GM12878 (cell line): ENCODE measurements around the gene ROBO4. TPM values are rescaled to one million over a fixed set of nuclear protein-coding genes. Genes with fewer than 3 reads are reported as not detected.

Experiments
- ATAC-seq: fragments of 200-7000 bp; cut with Tn5 transposase; 3 replicates; pipeline ENCODE4 v1.9.1; 2020; ENCODE audit warnings: mild to moderate bottlenecking, moderate library complexity
- BruUV-seq: library from RNA; stranded (reverse); fragments of 400-500 nt; replicated peaks from 2 replicates; lab custom pipeline; 2021; lab: Mats Ljungman, UMichigan
- CTCF ChIA-PET: fragments of 300-600 bp; sonication (Branson Sonifier 250); formaldehyde crosslinking; extraction: SDS; loops from one replicate; lab custom pipeline; 2021; ENCODE audit warnings: inconsistent platforms; lab: Yijun Ruan, JAX
- POLR2A ChIA-PET: fragments of 350-600 bp; formaldehyde crosslinking; extraction: SDS; loops from one replicate; lab custom pipeline; 2021; ENCODE audit warnings: inconsistent platforms; lab: Charles Lee
- RAD21 ChIA-PET: fragments of 300-600 bp; sonication (Branson Sonifier 250); formaldehyde crosslinking; loops from one replicate; lab custom pipeline; 2023; ENCODE audit warnings: antibody characterized with exemption; ENCODE audit not compliant: unreplicated experiment; lab: Charles Lee
- SMC1A ChIA-PET: fragments of 300-600 bp; sonication (Branson Sonifier 250); formaldehyde crosslinking; loops from one replicate; lab custom pipeline; 2023; ENCODE audit not compliant: unreplicated experiment, uncharacterized antibody; lab: Charles Lee
- DNase-seq: peaks from one replicate; pipeline ENCODE4 v3.0.0-alpha.2; 2011; ENCODE audit warnings: low read depth, low spot score
- FAIRE-seq: peaks from 3 replicates; lab custom pipeline; 2011; peaks lifted over from hg19 to GRCh38; lab: Jason Lieb, UNC
- H2AFZ ChIP-seq: 2 replicates; pipeline ENCODE4 v1.6.0; 2011; ENCODE audit warnings: low read depth, low read length, control low read depth; ENCODE audit not compliant: control insufficient read depth
- H3K27ac ChIP-seq: 2 replicates; pipeline ENCODE4 v1.5.1; 2011; ENCODE audit warnings: control low read depth; ENCODE audit not compliant: control insufficient read depth, insufficient read depth
- H3K27me3 ChIP-seq, 2 experiments: replicated peaks in 1 of 2; 2 replicates each; pipeline versions ENCODE4 v1.6.0 to v1.6.1; 2011; ENCODE audit warnings: low read length in 1 of 2; ENCODE audit not compliant: control insufficient read depth in 2 of 2, insufficient read depth in 2 of 2
- H3K36me3 ChIP-seq, 2 experiments: 2 replicates each; pipeline ENCODE4 v1.5.1; 2011; ENCODE audit warnings: low read length in 1 of 2; ENCODE audit not compliant: control insufficient read depth in 2 of 2, insufficient read depth in 2 of 2
- H3K4me1 ChIP-seq: 2 replicates; pipeline ENCODE4 v1.6.1; 2011; ENCODE audit warnings: mild to moderate bottlenecking, low read length, moderate library complexity, mixed read lengths; ENCODE audit not compliant: control insufficient read depth, insufficient read depth
- H3K4me2 ChIP-seq: 2 replicates; pipeline ENCODE4 v1.6.0; 2011; ENCODE audit warnings: control low read depth; ENCODE audit not compliant: control insufficient read depth, insufficient read depth
- H3K4me3 ChIP-seq: fragments of 200-600 bp; sonication (generic); 2 replicates; pipeline ENCODE4 v1.5.1; 2016
- H3K79me2 ChIP-seq: 2 replicates; pipeline ENCODE4 v1.6.0; 2011; ENCODE audit warnings: low read length; ENCODE audit not compliant: control insufficient read depth, insufficient read depth
- H3K9ac ChIP-seq: 2 replicates; pipeline ENCODE4 v1.8.0; 2011; ENCODE audit warnings: low read length, control low read depth, mixed read lengths; ENCODE audit not compliant: control insufficient read depth, insufficient read depth
- H3K9me3 ChIP-seq: replicated peaks from 3 replicates; pipeline ENCODE4 v1.5.1; 2011; ENCODE audit warnings: mild to moderate bottlenecking, low read length; ENCODE audit not compliant: control insufficient read depth, insufficient read depth
- H4K20me1 ChIP-seq: 2 replicates; pipeline ENCODE4 v1.6.0; 2011; ENCODE audit not compliant: control insufficient read depth, insufficient read depth
- IRF4 ChIP-seq: IDR thresholded peaks from 2 replicates; pipeline ENCODE4 v1.6.1; 2011; ENCODE audit warnings: low read depth, low read length
- NR2F1 ChIP-seq: fragments of 450-650 bp; conservative IDR thresholded peaks from 2 replicates; pipeline ENCODE4 v1.6.1; 2017; ENCODE audit warnings: mild to moderate bottlenecking
- TARDBP ChIP-seq: IDR thresholded peaks from 2 replicates; pipeline ENCODE4 v1.6.1; 2016; ENCODE audit warnings: borderline replicate concordance
- WRNIP1 ChIP-seq: IDR thresholded peaks from 2 replicates; pipeline ENCODE4 v1.6.1; 2011; ENCODE audit warnings: low read depth, low read length, improper control_type of control experiment, borderline replicate concordance
- WGBS: methylation state at CpG from one replicate; pipeline ENCODE4 v1.1.6; 2016; ENCODE audit warnings: low lambda C conversion rate; ENCODE audit not compliant: insufficient replicate concordance, insufficient coverage; ENCODE audit errors: missing lambda C conversion rate; 5-methylcytosine and 5-hydroxymethylcytosine counted together
- in situ Hi-C: fragments of 300-500 bp; cut with MboI; formaldehyde crosslinking; loops from 9 replicates; pipeline ENCODE4 v1.14.3; 2018; ENCODE audit warnings: mixed read lengths
- intact Hi-C: fragments of 100-400 bp; cut with micrococcal nuclease; formaldehyde crosslinking; loops from one replicate; pipeline ENCODE4 v1.14.2; 2022; ENCODE audit not compliant: unreplicated experiment
- polyA plus RNA-seq, 11 experiments: library from polyadenylated mRNA; depleted of rRNA in 4 of 11; unstranded in 6 of 11; stranded (reverse) in 5 of 11; fragments of >200 nt; fragmentation: Nextera tagmentation in 4 of 11; fragmentation: Illumina TruSeq in 1 of 11; extraction: Ambion mirVana in 4 of 11; extraction: Trizol in 1 of 11; gene quantifications; 1 replicate in 1 of 11; 2 replicates in 10 of 11; pipeline versions ENCODE4 v1.2.1 to v1.2.3, GENCODE V29; 2011 to 2016; ENCODE audit warnings: inconsistent platforms in 2 of 11, missing spikeins in 2 of 11, low read depth in 1 of 11
- total RNA-seq, 4 experiments: library from RNA; depleted of rRNA in 3 of 4; stranded (reverse); fragments of >200 nt in 3 of 4; fragmentation: Illumina TruSeq in 1 of 4; extraction: Trizol in 1 of 4; gene quantifications; 2 replicates each; pipeline versions ENCODE4 v1.2.1 to v1.2.3, GENCODE V29; 2013 to 2021
- TF ChIP-seq, protein P1 (sequence below): fragments of 450-650 bp; IDR thresholded peaks from 2 replicates; pipeline ENCODE4 v1.6.1; 2017; ENCODE audit warnings: antibody characterized with exemption, mild to moderate bottlenecking, moderate library complexity
- TF ChIP-seq, protein P2 (sequence below): fragments of 450-650 bp; IDR thresholded peaks from 2 replicates; pipeline ENCODE4 v1.6.1; 2018; ENCODE audit warnings: borderline replicate concordance, mild to moderate bottlenecking; ENCODE audit not compliant: partially characterized antibody

ROBO4 gene
- total and polyA plus RNA-seq, 10 of the 15 experiments (the other 5 are each of a cell fraction or from before 2014, with no cell fraction given): not detected

DNA sequence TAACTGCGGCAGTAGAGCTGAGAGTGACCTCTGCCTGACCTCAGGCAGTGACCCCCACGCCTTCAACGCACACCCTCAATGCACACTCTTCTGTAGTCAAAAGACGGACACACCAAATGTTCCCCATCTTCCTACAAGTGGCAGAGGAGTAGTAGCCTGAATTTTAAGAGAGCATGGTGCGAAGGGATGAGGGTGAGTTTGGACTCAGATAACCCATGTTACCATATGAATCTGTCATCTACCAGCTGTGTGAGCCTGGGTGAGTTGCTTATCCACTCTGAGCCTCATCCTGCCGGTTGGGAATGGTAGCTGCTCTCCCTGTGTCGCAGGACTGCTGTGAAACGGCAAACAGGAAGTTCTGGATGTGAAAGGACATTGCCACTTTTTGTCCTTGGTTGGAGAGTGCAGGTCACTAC lies 53.0 kb downstream of the ROBO4 start:
- intact Hi-C loops (no loop called here), in situ Hi-C loops (loop anchor here (25.0 kb wide), 1 partner anchor 432 kb away; the partner anchor contains the start of gene OR8B4)
- no peak for DNase-seq
- no TSS peak for BruUV-seq
- WGBS: 20% methylated on average over 8 of the region's 8 CpGs
- no peak for TF ChIP-seq NR2F1
- no peak for TF ChIP-seq TARDBP
- no peak for TF ChIP-seq WRNIP1
- TF ChIP-seq, protein P1, sequence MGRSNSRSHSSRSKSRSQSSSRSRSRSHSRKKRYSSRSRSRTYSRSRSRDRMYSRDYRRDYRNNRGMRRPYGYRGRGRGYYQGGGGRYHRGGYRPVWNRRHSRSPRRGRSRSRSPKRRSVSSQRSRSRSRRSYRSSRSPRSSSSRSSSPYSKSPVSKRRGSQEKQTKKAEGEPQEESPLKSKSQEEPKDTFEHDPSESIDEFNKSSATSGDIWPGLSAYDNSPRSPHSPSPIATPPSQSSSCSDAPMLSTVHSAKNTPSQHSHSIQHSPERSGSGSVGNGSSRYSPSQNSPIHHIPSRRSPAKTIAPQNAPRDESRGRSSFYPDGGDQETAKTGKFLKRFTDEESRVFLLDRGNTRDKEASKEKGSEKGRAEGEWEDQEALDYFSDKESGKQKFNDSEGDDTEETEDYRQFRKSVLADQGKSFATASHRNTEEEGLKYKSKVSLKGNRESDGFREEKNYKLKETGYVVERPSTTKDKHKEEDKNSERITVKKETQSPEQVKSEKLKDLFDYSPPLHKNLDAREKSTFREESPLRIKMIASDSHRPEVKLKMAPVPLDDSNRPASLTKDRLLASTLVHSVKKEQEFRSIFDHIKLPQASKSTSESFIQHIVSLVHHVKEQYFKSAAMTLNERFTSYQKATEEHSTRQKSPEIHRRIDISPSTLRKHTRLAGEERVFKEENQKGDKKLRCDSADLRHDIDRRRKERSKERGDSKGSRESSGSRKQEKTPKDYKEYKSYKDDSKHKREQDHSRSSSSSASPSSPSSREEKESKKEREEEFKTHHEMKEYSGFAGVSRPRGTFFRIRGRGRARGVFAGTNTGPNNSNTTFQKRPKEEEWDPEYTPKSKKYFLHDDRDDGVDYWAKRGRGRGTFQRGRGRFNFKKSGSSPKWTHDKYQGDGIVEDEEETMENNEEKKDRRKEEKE: no peak
- TF ChIP-seq IRF4: no peak
- TF ChIP-seq, protein P2, sequence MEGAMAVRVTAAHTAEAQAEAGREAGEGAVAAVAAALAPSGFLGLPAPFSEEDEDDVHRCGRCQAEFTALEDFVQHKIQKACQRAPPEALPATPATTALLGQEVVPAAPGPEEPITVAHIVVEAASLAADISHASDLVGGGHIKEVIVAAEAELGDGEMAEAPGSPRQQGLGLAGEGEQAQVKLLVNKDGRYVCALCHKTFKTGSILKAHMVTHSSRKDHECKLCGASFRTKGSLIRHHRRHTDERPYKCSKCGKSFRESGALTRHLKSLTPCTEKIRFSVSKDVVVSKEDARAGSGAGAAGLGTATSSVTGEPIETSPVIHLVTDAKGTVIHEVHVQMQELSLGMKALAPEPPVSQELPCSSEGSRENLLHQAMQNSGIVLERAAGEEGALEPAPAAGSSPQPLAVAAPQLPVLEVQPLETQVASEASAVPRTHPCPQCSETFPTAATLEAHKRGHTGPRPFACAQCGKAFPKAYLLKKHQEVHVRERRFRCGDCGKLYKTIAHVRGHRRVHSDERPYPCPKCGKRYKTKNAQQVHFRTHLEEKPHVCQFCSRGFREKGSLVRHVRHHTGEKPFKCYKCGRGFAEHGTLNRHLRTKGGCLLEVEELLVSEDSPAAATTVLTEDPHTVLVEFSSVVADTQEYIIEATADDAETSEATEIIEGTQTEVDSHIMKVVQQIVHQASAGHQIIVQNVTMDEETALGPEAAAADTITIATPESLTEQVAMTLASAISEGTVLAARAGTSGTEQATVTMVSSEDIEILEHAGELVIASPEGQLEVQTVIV: no peak
- H3K4me3 ChIP-seq: no peak overlapping the region
- ChIA-PET SMC1A (no interaction called here), CTCF (interaction anchor here (0.9 to 1.6 kb wide), 2 partner anchors 32 to 200 kb away, joined by 3 to 4 read pairs; no protein-coding TSS in a partner anchor), POLR2A (interaction anchor here (0.6 kb wide), 1 partner anchor 18 kb away, joined by 3 read pairs; no protein-coding TSS in a partner anchor), RAD21 (no interaction called here)
- H3K36me3 ChIP-seq: no peaks in the 10 kb centered on the region
- no peak for FAIRE-seq
- no peak overlapping the region for H3K4me2 ChIP-seq
- no peak overlapping the region for H2AFZ ChIP-seq
- H3K9ac ChIP-seq: no peak overlapping the region
- H3K27ac ChIP-seq: no peak overlapping the region
- no peaks in the 10 kb centered on the region for H3K79me2 ChIP-seq
- no peak for ATAC-seq
- H3K4me1 ChIP-seq: no peaks in the 10 kb centered on the region
- H3K9me3 ChIP-seq: no peaks in the 10 kb centered on the region
- peaks cover 15 to 27% of the 10 kb centered on the region in 2 experiments for H3K27me3 ChIP-seq
- no peaks in the 10 kb centered on the region for H4K20me1 ChIP-seq
